22Rv1 (cell line): ENCODE results near the gene JAKMIP2.

Experiments used
- CTCF ChIP-seq: fragments of 450-650 bp; IDR thresholded peaks from 2 replicates; pipeline ENCODE4 v1.5.1; 2017; ENCODE audit warnings: mild to moderate bottlenecking
- ZFX ChIP-seq: fragments of 450-650 bp; IDR thresholded peaks from 2 replicates; pipeline ENCODE4 v1.6.1; 2017; ENCODE audit warnings: antibody characterized with exemption, borderline replicate concordance

DNA sequence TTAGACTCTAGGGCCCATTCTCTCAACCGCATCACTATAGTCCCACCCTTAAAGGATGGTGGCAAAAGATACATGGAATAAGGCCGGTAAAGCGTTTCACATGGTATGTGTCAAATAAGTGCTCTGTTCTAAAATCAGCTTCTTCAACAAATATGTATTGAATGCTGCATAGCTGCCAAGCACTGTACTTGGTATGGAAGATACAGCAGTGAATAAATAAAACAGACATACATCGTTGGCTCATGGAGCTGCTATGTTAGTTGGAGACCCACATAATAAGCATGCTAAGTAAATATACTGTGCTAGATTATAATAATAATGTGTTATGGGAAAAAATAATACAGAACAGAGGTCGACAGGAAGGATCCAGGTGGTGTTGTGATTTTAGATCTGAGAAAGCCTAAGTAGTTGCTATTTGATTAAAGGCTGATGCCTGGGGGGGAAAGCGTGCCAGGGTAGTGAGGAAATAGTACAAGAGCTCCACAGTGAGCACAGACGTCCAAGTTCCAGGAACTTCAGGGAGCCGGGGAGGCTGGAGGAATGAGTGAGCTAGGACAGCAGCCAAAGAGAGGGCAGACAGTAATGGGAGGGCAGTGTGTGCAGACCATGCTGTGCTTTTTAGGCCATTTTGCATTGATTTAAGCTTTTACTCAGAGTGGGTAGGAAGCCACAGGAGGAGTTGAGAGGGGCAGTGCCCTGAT lies 93.7 kb downstream of the JAKMIP2 start:
- TF ChIP-seq CTCF (no peak), ZFX (no peak)
